Panc1 (cell line): ENCODE results near the gene MYL3. TPM values are rescaled to one million over a fixed set of nuclear protein-coding genes. Genes with fewer than 3 reads are reported as not detected.

Source experiments
- ATAC-seq: fragments of 200-7000 bp; cut with Tn5 transposase; 2 replicates; pipeline ENCODE4 v1.9.1; 2020; ENCODE audit warnings: mild to moderate bottlenecking, moderate library complexity
- BruUV-seq: library from RNA; stranded (reverse); fragments of 400-500 nt; replicated peaks from 2 replicates; lab custom pipeline; 2021; lab: Mats Ljungman, UMichigan
- CTCF ChIA-PET: fragments of 300-600 bp; sonication (Branson Sonifier 250); formaldehyde crosslinking; loops from one replicate; lab custom pipeline; 2022; ENCODE audit warnings: antibody characterized with exemption; lab: Charles Lee
- POLR2A ChIA-PET: fragments of 300-600 bp; sonication (Branson Sonifier 250); formaldehyde crosslinking; loops from one replicate; lab custom pipeline; 2022; ENCODE audit warnings: antibody characterized with exemption; lab: Charles Lee
- DNase-seq: peaks from one replicate; pipeline ENCODE4 v3.0.0-alpha.2; 2010; ENCODE audit warnings: low read depth, low spot score
- H3K27ac ChIP-seq: 2 replicates; pipeline ENCODE4 v1.5.1; 2011; ENCODE audit warnings: mild to moderate bottlenecking, low read length, inconsistent platforms
- H3K27me3 ChIP-seq: fragments of 200-500 bp; sonication (Bioruptor generic); 2 replicates; pipeline ENCODE4 v1.6.0; 2014; ENCODE audit warnings: low read length, inconsistent platforms; ENCODE audit not compliant: control insufficient read depth, insufficient read depth
- H3K36me3 ChIP-seq: fragments of 200-500 bp; sonication (Bioruptor generic); 2 replicates; pipeline ENCODE4 v1.5.1; 2014; ENCODE audit warnings: inconsistent platforms, mild to moderate bottlenecking, low read length, moderate library complexity; ENCODE audit not compliant: control insufficient read depth, insufficient read depth
- H3K4me1 ChIP-seq: 2 replicates; pipeline ENCODE4 v1.5.1; 2011; ENCODE audit warnings: inconsistent platforms, mild to moderate bottlenecking, low read length, moderate library complexity; ENCODE audit not compliant: control insufficient read depth, insufficient read depth
- H3K4me3 ChIP-seq, 2 experiments: 2 replicates each; pipeline ENCODE4 v1.5.1; 2011 to 2012; ENCODE audit warnings: low read depth in 2 of 2, low read length in 2 of 2, mild to moderate bottlenecking in 2 of 2, inconsistent platforms in 1 of 2, moderate library complexity in 1 of 2
- H3K9me3 ChIP-seq: fragments of 200-500 bp; sonication (Bioruptor generic); 2 replicates; pipeline ENCODE4 v1.5.1; 2014; ENCODE audit warnings: low read depth, mild to moderate bottlenecking, inconsistent platforms, low read length, moderate library complexity; ENCODE audit not compliant: control insufficient read depth, insufficient read depth
- POLR2AphosphoS5 ChIP-seq: IDR thresholded peaks from 2 replicates; pipeline ENCODE4 v1.6.1; 2012; ENCODE audit warnings: mild to moderate bottlenecking, low read depth, low read length, moderate library complexity
- SIN3A ChIP-seq: IDR thresholded peaks from 2 replicates; pipeline ENCODE4 v1.6.1; 2012; ENCODE audit warnings: low read depth, mild to moderate bottlenecking, low read length, moderate library complexity, borderline replicate concordance; ENCODE audit not compliant: insufficient read depth
- TCF7L2 ChIP-seq: IDR thresholded peaks from 2 replicates; pipeline ENCODE4 v1.6.1; 2011; ENCODE audit warnings: mild to moderate bottlenecking, low read depth, low read length, inconsistent platforms
- in situ Hi-C: cut with HindIII; loops from 2 replicates; pipeline ENCODE4 v1.10.0; 2016; ENCODE audit warnings: low sequenced_read_pairs, low pct_unique_long_range_greater_than_20kb
- intact Hi-C: fragments of 100-400 bp; cut with micrococcal nuclease; formaldehyde crosslinking; loops from one replicate; pipeline ENCODE4 v1.10.0; 2022; ENCODE audit not compliant: unreplicated experiment
- total RNA-seq: library from RNA; stranded (reverse); gene quantifications from one replicate; pipeline ENCODE4 v1.2.1, GENCODE V29; 2021; ENCODE audit not compliant: unreplicated experiment
- TF ChIP-seq, protein P1 (sequence below): fragments of 450-650 bp; IDR thresholded peaks from 2 replicates; pipeline ENCODE4 v1.5.1; 2017; ENCODE audit warnings: mild to moderate bottlenecking
- TF ChIP-seq, protein P2 (sequence below), 2 experiments: IDR thresholded peaks; 2 replicates each; pipeline ENCODE4 v1.6.1; 2011 to 2012; ENCODE audit warnings: low read depth in 2 of 2, control low read depth in 1 of 2, low read length in 1 of 2, mild to moderate bottlenecking in 1 of 2, moderate library complexity in 1 of 2; ENCODE audit not compliant: insufficient read depth in 1 of 2

Gene MYL3
- total RNA-seq, 1 experiment from 2014 or later, result not detected

DNA sequence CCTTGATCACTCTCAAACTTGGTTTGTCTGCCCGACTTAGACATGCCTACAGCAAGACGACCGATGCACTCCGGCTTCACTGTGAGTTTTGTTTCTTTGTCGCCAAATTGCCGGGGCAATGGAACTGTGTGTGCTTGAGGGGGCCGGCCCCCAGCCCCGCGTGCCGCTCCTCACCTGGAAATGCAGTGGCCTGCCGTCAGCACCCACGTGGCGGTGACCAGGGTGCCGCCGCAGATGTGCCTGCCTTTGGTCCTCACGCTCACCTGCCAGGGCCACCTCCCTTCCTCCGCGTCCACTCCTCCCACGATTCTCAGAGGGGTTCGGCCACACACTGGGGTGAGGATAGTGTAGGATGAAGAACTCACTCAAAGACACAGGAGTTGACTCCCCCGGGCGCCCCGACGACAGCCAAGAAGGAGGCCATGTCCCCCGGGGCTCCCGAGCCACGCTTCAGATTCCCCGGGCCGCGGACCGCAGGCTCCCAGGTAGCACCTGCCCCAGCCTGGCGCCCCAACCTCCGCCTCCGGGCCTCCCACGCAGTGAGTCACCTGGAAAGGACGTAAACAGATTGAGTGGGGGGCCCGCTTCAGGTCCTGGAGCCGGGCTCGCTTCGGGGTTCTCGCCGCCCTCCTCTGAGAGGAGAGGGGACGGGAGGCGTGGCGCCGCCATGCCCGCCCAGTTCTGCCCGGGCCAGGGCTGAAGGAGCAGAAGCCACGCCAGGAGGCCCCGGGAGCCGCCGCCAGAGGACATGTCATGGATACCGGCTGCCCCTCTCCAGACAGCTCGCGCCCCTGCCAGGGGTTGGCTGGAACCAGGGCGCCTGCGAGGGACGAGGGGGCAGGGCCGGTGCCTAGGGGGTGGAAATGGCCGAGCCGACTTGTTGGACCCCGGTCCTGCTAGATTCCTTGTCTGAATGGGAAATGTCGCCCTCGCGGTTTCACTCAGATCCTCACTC, 29.6 kb downstream of the MYL3 start:
- ChIA-PET CTCF (no interaction called here), POLR2A (no interaction called here)
- DNase-seq (no peak), ATAC-seq (no peak)
- H3K27ac ChIP-seq, result no peak overlapping the region
- no peak overlapping the region for H3K4me3 ChIP-seq
- no peaks in the 10 kb centered on the region for H3K36me3 ChIP-seq
- TF ChIP-seq, protein P1, sequence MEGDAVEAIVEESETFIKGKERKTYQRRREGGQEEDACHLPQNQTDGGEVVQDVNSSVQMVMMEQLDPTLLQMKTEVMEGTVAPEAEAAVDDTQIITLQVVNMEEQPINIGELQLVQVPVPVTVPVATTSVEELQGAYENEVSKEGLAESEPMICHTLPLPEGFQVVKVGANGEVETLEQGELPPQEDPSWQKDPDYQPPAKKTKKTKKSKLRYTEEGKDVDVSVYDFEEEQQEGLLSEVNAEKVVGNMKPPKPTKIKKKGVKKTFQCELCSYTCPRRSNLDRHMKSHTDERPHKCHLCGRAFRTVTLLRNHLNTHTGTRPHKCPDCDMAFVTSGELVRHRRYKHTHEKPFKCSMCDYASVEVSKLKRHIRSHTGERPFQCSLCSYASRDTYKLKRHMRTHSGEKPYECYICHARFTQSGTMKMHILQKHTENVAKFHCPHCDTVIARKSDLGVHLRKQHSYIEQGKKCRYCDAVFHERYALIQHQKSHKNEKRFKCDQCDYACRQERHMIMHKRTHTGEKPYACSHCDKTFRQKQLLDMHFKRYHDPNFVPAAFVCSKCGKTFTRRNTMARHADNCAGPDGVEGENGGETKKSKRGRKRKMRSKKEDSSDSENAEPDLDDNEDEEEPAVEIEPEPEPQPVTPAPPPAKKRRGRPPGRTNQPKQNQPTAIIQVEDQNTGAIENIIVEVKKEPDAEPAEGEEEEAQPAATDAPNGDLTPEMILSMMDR, result no peak
- no peak for TF ChIP-seq POLR2AphosphoS5
- TF ChIP-seq SIN3A, result no peak
- TF ChIP-seq, protein P2, sequence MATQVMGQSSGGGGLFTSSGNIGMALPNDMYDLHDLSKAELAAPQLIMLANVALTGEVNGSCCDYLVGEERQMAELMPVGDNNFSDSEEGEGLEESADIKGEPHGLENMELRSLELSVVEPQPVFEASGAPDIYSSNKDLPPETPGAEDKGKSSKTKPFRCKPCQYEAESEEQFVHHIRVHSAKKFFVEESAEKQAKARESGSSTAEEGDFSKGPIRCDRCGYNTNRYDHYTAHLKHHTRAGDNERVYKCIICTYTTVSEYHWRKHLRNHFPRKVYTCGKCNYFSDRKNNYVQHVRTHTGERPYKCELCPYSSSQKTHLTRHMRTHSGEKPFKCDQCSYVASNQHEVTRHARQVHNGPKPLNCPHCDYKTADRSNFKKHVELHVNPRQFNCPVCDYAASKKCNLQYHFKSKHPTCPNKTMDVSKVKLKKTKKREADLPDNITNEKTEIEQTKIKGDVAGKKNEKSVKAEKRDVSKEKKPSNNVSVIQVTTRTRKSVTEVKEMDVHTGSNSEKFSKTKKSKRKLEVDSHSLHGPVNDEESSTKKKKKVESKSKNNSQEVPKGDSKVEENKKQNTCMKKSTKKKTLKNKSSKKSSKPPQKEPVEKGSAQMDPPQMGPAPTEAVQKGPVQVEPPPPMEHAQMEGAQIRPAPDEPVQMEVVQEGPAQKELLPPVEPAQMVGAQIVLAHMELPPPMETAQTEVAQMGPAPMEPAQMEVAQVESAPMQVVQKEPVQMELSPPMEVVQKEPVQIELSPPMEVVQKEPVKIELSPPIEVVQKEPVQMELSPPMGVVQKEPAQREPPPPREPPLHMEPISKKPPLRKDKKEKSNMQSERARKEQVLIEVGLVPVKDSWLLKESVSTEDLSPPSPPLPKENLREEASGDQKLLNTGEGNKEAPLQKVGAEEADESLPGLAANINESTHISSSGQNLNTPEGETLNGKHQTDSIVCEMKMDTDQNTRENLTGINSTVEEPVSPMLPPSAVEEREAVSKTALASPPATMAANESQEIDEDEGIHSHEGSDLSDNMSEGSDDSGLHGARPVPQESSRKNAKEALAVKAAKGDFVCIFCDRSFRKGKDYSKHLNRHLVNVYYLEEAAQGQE (IDR thresholded peaks at IDR 0.05; ENCODE audit: insufficient read depth in 1 of 2, low read depth in 2 of 2, low read length in 1 of 2), result no peak
- no peak for TF ChIP-seq TCF7L2
- no peaks in the 10 kb centered on the region for H3K4me1 ChIP-seq
- in situ Hi-C loops (no loop called here), intact Hi-C loops (no loop called here)
- peaks cover 3% of the 10 kb centered on the region; the same call in 1 of the 2 replicates for H3K9me3 ChIP-seq
- no peaks in the 10 kb centered on the region for H3K27me3 ChIP-seq
- no TSS peak for BruUV-seq

DNA sequence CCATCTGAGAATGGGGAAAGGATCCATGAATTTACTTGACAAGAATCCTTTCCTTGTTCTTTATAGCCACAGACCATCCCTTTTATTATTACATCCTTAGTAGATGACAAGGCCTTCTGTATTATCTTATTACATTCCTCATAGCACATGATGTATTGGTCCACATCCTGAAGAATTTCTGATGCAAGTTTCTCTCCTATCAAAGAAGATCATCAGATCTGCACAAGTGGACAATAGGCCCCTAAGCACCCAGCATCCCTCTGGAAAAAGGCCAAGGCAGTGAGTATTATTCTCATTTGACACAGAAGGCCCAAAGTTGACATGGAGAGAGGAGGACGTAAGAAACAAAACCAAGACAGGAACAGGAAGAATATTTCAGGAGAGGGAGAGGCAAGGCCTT, 31.4 kb downstream of the MYL3 start:
- intact Hi-C loops (no loop called here), in situ Hi-C loops (no loop called here)
- ChIA-PET POLR2A (no interaction called here), CTCF (no interaction called here)
- no peak for ATAC-seq
- H3K4me3 ChIP-seq, result no peak overlapping the region
- H3K27ac ChIP-seq, result no peak overlapping the region
- no TSS peak for BruUV-seq
- no peaks in the 10 kb centered on the region for H3K36me3 ChIP-seq
- H3K27me3 ChIP-seq, result no peaks in the 10 kb centered on the region
- H3K9me3 ChIP-seq, result no peaks in the 10 kb centered on the region
- H3K4me1 ChIP-seq, result no peaks in the 10 kb centered on the region
- DNase-seq, result no peak
- TF ChIP-seq, protein P1, result no peak
- TF ChIP-seq, protein P2 (IDR thresholded peaks at IDR 0.05; ENCODE audit: insufficient read depth in 1 of 2, low read depth in 2 of 2, low read length in 1 of 2), result no peak
- TF ChIP-seq SIN3A, result no peak
- TF ChIP-seq POLR2AphosphoS5, result no peak
- TF ChIP-seq TCF7L2, result no peak
